Karpas-422 (cell line): ENCODE measurements around the gene ADAMTS6. TPM values are rescaled to one million over a fixed set of nuclear protein-coding genes. Genes with fewer than 3 reads are reported as not detected.

Experiments
- DNase-seq: peaks from one replicate; pipeline ENCODE4 v3.0.0-alpha.2; 2015
- H2AFZ ChIP-seq: fragments of 200-600 bp; sonication (generic); 2 replicates; pipeline ENCODE4 v1.6.1; 2014; ENCODE audit warnings: antibody characterized with exemption, low read length, mixed read lengths
- H3K27ac ChIP-seq: fragments of 200-600 bp; sonication (generic); 2 replicates; pipeline ENCODE4 v1.5.1; 2014; ENCODE audit warnings: mild to moderate bottlenecking, low read length, moderate library complexity
- H3K27me3 ChIP-seq: fragments of 200-600 bp; sonication (generic); 2 replicates; pipeline ENCODE4 v1.6.1; 2014; ENCODE audit warnings: low read length, mixed read lengths
- H3K36me3 ChIP-seq: fragments of 200-600 bp; sonication (generic); 2 replicates; pipeline ENCODE4 v1.6.1; 2014; ENCODE audit warnings: low read length, mixed read lengths; ENCODE audit not compliant: insufficient read depth
- H3K4me1 ChIP-seq: fragments of 200-600 bp; sonication (generic); 2 replicates; pipeline ENCODE4 v1.6.1; 2014; ENCODE audit warnings: mild to moderate bottlenecking, low read length, mixed read lengths
- H3K4me2 ChIP-seq: fragments of 200-600 bp; sonication (generic); 2 replicates; pipeline ENCODE4 v1.6.1; 2014; ENCODE audit warnings: low read length, low read depth, mild to moderate bottlenecking; ENCODE audit not compliant: poor library complexity, severe bottlenecking
- H3K4me3 ChIP-seq: fragments of 200-600 bp; sonication (generic); 2 replicates; pipeline ENCODE4 v1.5.1; 2014; ENCODE audit warnings: mild to moderate bottlenecking, antibody characterized with exemption, low read length, mixed read lengths
- H3K79me2 ChIP-seq: fragments of 200-600 bp; sonication (generic); 2 replicates; pipeline ENCODE4 v1.6.1; 2014; ENCODE audit warnings: mild to moderate bottlenecking, low read length, mixed read lengths
- H3K9ac ChIP-seq: fragments of 200-600 bp; sonication (generic); 2 replicates; pipeline ENCODE4 v1.6.0; 2014; ENCODE audit warnings: low read length
- H3K9me2 ChIP-seq: fragments of 200-600 bp; sonication (generic), shearing (Covaris generic); replicated peaks from 2 replicates; pipeline ENCODE4 v1.6.0; 2014; ENCODE audit warnings: mild to moderate bottlenecking, low read length, moderate library complexity; ENCODE audit not compliant: insufficient read depth
- H3K9me3 ChIP-seq: fragments of 300-700, 200-600 bp; sonication (generic); 2 replicates; pipeline ENCODE4 v1.6.1; 2014; ENCODE audit warnings: low read length, mixed read lengths
- H4K20me1 ChIP-seq: fragments of 200-600 bp; sonication (generic); 2 replicates; pipeline ENCODE4 v1.6.1; 2014; ENCODE audit warnings: mild to moderate bottlenecking, antibody characterized with exemption, low read length, low read depth; ENCODE audit not compliant: insufficient read depth
- total RNA-seq: library from RNA; depleted of rRNA; stranded (reverse); fragments of >200 nt; shearing (Covaris generic); gene quantifications from 2 replicates; pipeline ENCODE4 v1.2.3, GENCODE V29; 2014; ENCODE audit warnings: low replicate concordance

The ADAMTS6 gene
- total RNA-seq, 1 experiment from 2014 or later, result 2.6 TPM

- Histone ChIP-seq H3K4me2 (peak overlapping the region; percentile 87), H3K27ac (no peak overlapping the region), H3K27me3 (no peaks in the 10 kb centered on the region), H3K9ac (0 out of 2 replicates have a peak overlapping the region, but pooled peaks have one; percentile 73), H2AFZ (no peak overlapping the region), H3K4me1 (peaks cover 24% of the 10 kb centered on the region), H3K4me3 (no peak overlapping the region), H3K9me3 (no peaks in the 10 kb centered on the region), H4K20me1 (no peaks in the 10 kb centered on the region), H3K9me2 (no peaks in the 10 kb centered on the region), H3K79me2 (no peaks in the 10 kb centered on the region), H3K36me3 (no peaks in the 10 kb centered on the region)
- peak; percentile 37 for DNase-seq
These were observed 1.3 kb downstream of the ADAMTS6 start for GRCh38 chr5:65480306-65480865.

GRCh38 chr5:65479527-65479926 lies 2.2 kb downstream of the ADAMTS6 start:
- H3K9ac ChIP-seq, result no peak overlapping the region
- H3K27me3 ChIP-seq, result no peaks in the 10 kb centered on the region

GRCh38 chr5:65478336-65478735 lies 3.4 kb downstream of the ADAMTS6 start:
- H3K79me2 ChIP-seq, result no peaks in the 10 kb centered on the region
- no peaks in the 10 kb centered on the region for H3K36me3 ChIP-seq
- no peak for DNase-seq
- H3K27ac ChIP-seq, result no peak overlapping the region
- no peak overlapping the region for H2AFZ ChIP-seq
- H3K4me2 ChIP-seq, result no peak overlapping the region
- no peak overlapping the region for H3K4me3 ChIP-seq
- H3K9ac ChIP-seq, result no peak overlapping the region
- no peaks in the 10 kb centered on the region for H4K20me1 ChIP-seq
- no peaks in the 10 kb centered on the region for H3K9me3 ChIP-seq
- peaks cover 21% of the 10 kb centered on the region for H3K4me1 ChIP-seq
- no peaks in the 10 kb centered on the region for H3K27me3 ChIP-seq
- no peaks in the 10 kb centered on the region for H3K9me2 ChIP-seq

More at GRCh38 chr5:65479527-65479926, 2.2 kb downstream of the ADAMTS6 start:
- H3K4me2 ChIP-seq, result no peak overlapping the region
- no peaks in the 10 kb centered on the region for H3K9me3 ChIP-seq
- H3K27ac ChIP-seq, result no peak overlapping the region
- peaks cover 24% of the 10 kb centered on the region for H3K4me1 ChIP-seq
- H3K9me2 ChIP-seq, result no peaks in the 10 kb centered on the region
- no peak overlapping the region for H2AFZ ChIP-seq
- H4K20me1 ChIP-seq, result no peaks in the 10 kb centered on the region
- no peaks in the 10 kb centered on the region for H3K79me2 ChIP-seq
- no peak overlapping the region for H3K4me3 ChIP-seq
- DNase-seq, result peak; percentile 23
- no peaks in the 10 kb centered on the region for H3K36me3 ChIP-seq

DNA sequence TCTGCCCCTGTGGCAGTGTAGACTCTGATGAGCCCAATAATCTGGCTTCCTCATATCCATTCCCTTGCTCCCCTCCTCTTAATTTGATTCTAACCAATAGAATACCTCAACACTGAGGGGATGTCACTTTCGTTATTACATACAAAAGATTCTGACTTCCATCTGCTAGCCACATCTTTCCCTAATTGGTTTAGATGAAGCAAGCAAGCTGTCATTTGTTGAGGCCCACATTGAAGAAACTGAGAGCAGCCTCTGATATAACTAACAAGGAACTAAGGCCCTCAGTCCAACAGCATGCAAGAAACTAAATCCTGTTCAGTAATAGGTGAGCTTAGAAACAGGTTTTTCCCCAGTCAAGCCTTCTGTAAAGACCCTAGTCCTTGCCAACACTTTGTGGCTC lies 5.8 kb downstream of the ADAMTS6 start:
- no peak overlapping the region for H2AFZ ChIP-seq
- no peak overlapping the region for H3K27ac ChIP-seq
- H4K20me1 ChIP-seq, result no peaks in the 10 kb centered on the region
- no peaks in the 10 kb centered on the region for H3K9me2 ChIP-seq
- H3K27me3 ChIP-seq, result no peaks in the 10 kb centered on the region
- H3K4me3 ChIP-seq, result no peak overlapping the region
- H3K79me2 ChIP-seq, result no peaks in the 10 kb centered on the region
- no peaks in the 10 kb centered on the region for H3K36me3 ChIP-seq
- peaks cover 5% of the 10 kb centered on the region; the same call in 1 of the 2 replicates for H3K4me1 ChIP-seq
- no peaks in the 10 kb centered on the region for H3K9me3 ChIP-seq
- no peak for DNase-seq
- no peak overlapping the region for H3K4me2 ChIP-seq
- H3K9ac ChIP-seq, result no peak overlapping the region

DNA sequence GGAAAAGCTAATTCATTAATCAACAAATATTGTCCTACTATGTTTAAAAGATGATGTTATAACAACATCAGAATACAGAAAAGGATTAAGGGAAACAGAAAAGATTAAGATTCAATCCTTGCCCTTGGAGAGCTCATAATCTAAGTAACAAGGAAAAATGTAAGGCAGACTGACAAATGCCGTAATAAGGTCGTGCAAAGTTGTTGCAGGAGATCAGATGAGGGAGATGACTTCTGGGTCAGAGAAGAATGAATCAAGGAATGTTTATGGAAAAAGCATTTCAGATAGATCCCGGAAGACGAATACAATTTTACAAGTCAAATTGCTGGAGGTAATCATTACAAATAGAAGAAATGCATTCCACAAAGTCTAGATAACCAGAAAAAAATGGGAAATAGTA lies 6.4 kb downstream of the ADAMTS6 start:
- Histone ChIP-seq H3K9me2 (no peaks in the 10 kb centered on the region), H3K9me3 (no peaks in the 10 kb centered on the region), H3K27me3 (no peaks in the 10 kb centered on the region), H4K20me1 (no peaks in the 10 kb centered on the region), H3K36me3 (no peaks in the 10 kb centered on the region), H3K4me1 (no peaks in the 10 kb centered on the region), H3K4me2 (no peak overlapping the region), H3K4me3 (no peak overlapping the region), H3K79me2 (no peaks in the 10 kb centered on the region), H3K27ac (no peak overlapping the region), H3K9ac (no peak overlapping the region), H2AFZ (no peak overlapping the region)
- no peak for DNase-seq

DNA sequence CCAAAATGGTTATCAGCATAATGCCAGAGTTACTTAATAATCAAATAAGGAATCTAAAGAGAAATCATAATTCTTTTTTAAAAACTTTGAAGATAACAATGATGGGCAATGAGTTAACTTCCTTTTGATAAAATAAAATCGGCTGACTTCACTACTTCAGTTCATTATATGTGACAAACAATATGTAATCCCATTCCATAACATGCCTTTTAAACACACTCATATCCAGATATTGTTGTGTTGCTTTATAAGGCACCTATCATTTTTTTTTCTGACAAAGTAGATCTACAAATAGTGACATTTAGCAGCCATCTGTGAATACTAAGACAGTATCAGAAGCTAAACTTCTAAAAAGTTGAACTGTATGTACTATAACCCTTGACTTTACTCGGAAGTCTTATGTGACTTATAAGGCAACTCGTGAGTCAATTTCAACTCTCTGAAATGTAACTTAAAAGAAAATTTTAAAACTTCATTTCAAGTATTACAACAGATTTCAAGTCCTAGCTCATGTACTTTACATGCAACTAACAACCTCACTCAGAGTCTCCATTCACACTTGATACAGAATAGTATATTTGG lies 7.5 kb downstream of the ADAMTS6 start:
- H3K36me3 ChIP-seq, result no peaks in the 10 kb centered on the region
- H3K4me3 ChIP-seq, result no peak overlapping the region
- no peak overlapping the region for H3K4me2 ChIP-seq
- no peaks in the 10 kb centered on the region for H3K27me3 ChIP-seq
- H2AFZ ChIP-seq, result no peak overlapping the region
- H3K9me3 ChIP-seq, result no peaks in the 10 kb centered on the region
- no peaks in the 10 kb centered on the region for H3K4me1 ChIP-seq
- no peaks in the 10 kb centered on the region for H4K20me1 ChIP-seq
- H3K27ac ChIP-seq, result no peak overlapping the region
- no peak for DNase-seq
- no peaks in the 10 kb centered on the region for H3K9me2 ChIP-seq
- H3K79me2 ChIP-seq, result no peaks in the 10 kb centered on the region
- H3K9ac ChIP-seq, result no peak overlapping the region

GRCh38 chr5:65468633-65469032 lies 13.1 kb downstream of the ADAMTS6 start:
- H2AFZ ChIP-seq, result no peak overlapping the region
- H4K20me1 ChIP-seq, result no peaks in the 10 kb centered on the region
- H3K9me3 ChIP-seq, result no peaks in the 10 kb centered on the region
- no peaks in the 10 kb centered on the region for H3K27me3 ChIP-seq
- no peak for DNase-seq
- no peak overlapping the region for H3K27ac ChIP-seq
- no peak overlapping the region for H3K4me3 ChIP-seq
- H3K4me2 ChIP-seq, result no peak overlapping the region
- H3K9ac ChIP-seq, result no peak overlapping the region
- H3K9me2 ChIP-seq, result no peaks in the 10 kb centered on the region
- no peaks in the 10 kb centered on the region for H3K36me3 ChIP-seq
- H3K79me2 ChIP-seq, result no peaks in the 10 kb centered on the region
- no peaks in the 10 kb centered on the region for H3K4me1 ChIP-seq

DNA sequence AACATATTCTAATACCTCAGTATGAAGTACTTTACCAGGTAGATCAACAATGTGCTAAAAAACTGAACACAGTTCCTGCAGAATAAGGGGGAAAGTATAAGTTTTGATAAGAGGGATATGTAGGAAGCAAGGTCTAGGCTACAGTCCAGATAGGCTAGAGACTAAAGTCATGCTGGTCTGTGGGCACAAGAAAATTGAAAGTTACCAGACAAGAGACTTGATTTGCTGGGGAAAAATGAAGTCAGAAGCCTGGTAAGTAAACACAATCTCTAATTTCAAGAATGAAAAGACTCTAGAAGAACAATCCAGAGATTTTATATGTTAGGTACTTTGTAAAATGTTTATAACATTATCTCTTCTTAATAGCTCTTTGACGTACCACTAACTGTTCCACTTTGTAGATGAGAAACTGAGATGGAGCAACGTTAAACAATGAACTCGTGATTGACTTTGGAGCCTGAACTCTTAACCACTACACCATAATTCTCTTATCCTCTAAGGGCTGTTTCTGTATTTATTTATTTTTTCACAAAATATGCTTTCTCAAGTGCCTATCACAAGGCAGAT lies 19.5 kb downstream of the ADAMTS6 start:
- H3K4me1 ChIP-seq, result no peaks in the 10 kb centered on the region
- H3K4me3 ChIP-seq, result no peak overlapping the region
- no peak for DNase-seq
- no peaks in the 10 kb centered on the region for H4K20me1 ChIP-seq
- H3K9me3 ChIP-seq, result no peaks in the 10 kb centered on the region
- H3K9ac ChIP-seq, result no peak overlapping the region
- no peaks in the 10 kb centered on the region for H3K36me3 ChIP-seq
- H3K27me3 ChIP-seq, result no peaks in the 10 kb centered on the region
- H2AFZ ChIP-seq, result no peak overlapping the region
- no peaks in the 10 kb centered on the region for H3K79me2 ChIP-seq
- no peak overlapping the region for H3K27ac ChIP-seq
- H3K4me2 ChIP-seq, result no peak overlapping the region
- no peaks in the 10 kb centered on the region for H3K9me2 ChIP-seq
